GM18909 (cell line): Measurements from ENCODE around the gene TMED7.
"Not testable (repeated sequence)": the region's sequence is repeated elsewhere in the genome, so short reads cannot be mapped to it uniquely, and the experiment has no call there.

Source experiments
- ATAC-seq: cut with Tn5 transposase; IDR thresholded peaks from one replicate; pipeline ENCODE4 v1.9.1; 2021; ENCODE audit warnings: mild to moderate bottlenecking; ENCODE audit not compliant: unreplicated experiment, poor library complexity

TMED7 gene

DNA sequence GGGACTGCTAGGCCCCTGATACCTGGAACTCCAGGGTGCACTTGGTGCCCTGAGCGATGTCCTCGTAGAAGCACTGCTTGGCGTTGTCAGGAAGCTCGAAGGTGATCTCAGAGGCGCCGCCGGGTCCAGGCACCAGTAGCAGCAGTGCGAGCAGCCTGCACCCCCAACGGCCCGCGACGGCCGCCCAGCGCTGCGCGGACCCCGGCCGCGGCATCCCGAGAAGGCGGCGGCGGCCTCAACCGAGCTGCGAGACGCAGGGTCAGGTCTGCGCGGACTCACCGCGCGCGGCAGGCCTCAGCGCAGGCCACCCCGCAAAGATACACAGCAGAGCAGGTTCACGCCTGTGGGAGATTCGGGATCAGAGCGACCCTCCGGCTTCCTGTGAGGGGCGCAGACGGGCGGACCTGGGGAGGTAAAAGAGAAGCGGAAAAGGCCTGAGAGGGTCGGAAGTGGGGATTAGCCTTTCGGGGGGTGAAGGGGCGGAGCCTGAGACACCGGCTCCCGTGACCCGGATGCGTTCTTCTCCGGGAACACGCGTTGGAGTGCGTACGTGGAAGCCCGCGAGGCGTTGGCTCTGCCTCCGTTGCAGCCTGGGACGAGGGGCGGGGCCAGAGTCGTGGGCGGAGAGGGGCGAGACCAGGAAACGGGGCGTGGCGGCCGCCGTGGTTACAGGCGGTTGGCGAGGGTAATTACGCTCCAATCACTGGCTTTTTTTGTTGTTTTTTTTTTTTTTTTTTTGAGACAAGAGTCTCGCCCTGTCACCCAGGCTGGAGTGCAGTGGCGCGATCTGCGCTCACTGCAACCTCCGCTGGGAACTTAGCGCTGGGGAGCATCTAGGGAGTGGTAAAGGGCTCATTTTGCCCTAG is at the start of gene TMED7:
Gene TMED7, minus strand, starts transcription at position 458 of the 866 bp plus-strand sequence. Its CDS starts 244 bp downstream, at position 214.
- ATAC-seq, result peak; percentile 92

DNA sequence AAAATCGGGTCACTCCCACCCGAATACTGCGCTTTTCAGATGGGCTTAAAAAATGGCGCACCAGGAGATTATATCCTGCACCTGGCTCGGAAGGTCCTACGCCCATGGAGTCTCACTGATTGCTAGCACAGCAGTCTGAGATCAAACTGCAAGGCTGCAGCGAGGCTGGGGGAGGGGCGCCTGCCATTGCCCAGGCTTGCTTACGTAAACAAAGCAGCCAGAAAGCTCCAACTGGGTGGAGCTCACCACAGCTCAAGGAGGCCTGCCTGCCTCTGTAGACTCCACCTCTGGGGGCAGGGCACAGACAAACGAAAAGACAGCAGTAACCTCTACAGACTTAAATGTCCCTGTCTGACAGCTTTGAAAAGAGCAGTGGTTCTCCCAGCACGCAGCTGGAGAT is 48.9 kb upstream of the TMED7 start:
- ATAC-seq, result not testable (repeated sequence)

- no peak for ATAC-seq
These were observed 47.8 kb upstream of the TMED7 start for GRCh38 chr5:115673596-115673995.

GRCh38 chr5:115671939-115672338 is 46.1 kb upstream of the TMED7 start:
- no peak for ATAC-seq

GRCh38 chr5:115666023-115666422 is 40.2 kb upstream of the TMED7 start:
- no peak for ATAC-seq

GRCh38 chr5:115661563-115661962 is 35.7 kb upstream of the TMED7 start:
- ATAC-seq, result no peak

- ATAC-seq, result no peak
These were observed 35.3 kb upstream of the TMED7 start for GRCh38 chr5:115661101-115661500.

GRCh38 chr5:115657881-115658233 is 32.0 kb upstream of the TMED7 start:
- no peak for ATAC-seq

GRCh38 chr5:115657125-115657880 is 31.5 kb upstream of the TMED7 start:
- no peak for ATAC-seq

GRCh38 chr5:115656404-115656803 is 30.6 kb upstream of the TMED7 start:
- ATAC-seq, result no peak

- ATAC-seq, result no peak
These were observed 30.2 kb upstream of the TMED7 start for GRCh38 chr5:115655994-115656393.

GRCh38 chr5:115649541-115649940 is 23.7 kb upstream of the TMED7 start:
- ATAC-seq, result no peak

GRCh38 chr5:115648056-115648455 is 22.2 kb upstream of the TMED7 start:
- no peak for ATAC-seq

DNA sequence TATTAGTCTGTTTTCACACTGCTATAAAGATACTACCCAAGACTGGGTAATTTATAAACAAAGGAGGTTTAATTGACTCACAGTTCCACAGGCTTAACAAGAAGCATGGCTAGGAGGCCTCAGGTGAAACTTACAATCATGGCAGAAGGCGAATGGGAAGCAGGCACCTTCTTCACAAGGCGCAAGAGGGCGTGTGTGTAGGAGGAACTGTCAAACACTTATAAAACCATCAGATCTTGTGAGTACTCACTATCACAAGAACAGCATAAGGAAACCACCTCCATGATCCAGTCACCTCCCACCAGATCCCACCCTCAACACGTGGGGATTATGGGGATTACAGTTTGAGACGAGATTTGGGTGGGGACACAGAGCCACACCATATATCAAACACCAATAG is 19.6 kb upstream of the TMED7 start:
- not testable (repeated sequence) for ATAC-seq

GRCh38 chr5:115644046-115644445 is 18.2 kb upstream of the TMED7 start:
- ATAC-seq, result no peak

- ATAC-seq, result no peak
These were observed 16.1 kb upstream of the TMED7 start for GRCh38 chr5:115641948-115642347.

DNA sequence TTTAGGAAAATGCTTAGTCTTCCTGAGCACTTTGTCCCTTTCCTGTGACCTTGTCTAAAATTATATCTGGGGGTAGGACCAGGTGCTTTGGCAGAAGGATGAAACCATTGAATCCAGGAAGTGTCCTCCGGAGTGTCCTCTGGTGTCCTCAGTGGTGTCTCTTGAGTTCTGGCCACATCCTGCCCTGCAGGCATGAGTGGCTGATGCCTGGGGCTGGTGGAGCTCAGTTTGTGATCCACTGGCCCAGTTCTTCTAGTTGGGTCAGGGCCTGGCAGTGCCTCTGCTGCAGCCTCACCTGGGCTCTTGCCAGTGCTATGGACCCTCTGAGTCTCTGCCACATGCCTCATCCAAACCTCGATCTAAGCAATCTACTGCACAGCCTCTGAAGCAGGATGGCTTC is 14.4 kb upstream of the TMED7 start:
- ATAC-seq, result no peak

DNA sequence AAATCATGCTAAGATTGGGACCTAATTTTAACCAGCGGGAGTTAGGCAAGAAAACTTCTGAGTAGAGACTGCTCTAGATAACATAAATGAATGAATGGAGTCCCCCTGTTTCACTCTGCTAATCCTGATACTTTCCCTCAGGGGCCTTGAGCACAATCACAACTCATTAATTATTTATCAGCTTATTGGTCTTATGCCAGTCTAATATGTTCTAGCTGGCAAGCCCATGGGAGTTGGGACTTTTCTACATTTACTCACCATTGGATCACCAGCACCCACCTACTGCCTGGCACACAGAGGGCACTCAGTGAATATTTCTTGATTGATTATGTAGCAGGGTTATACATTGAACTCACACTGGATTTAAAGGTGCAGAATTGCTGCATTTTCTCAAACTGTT is 13.5 kb upstream of the TMED7 start:
- ATAC-seq, result no peak

DNA sequence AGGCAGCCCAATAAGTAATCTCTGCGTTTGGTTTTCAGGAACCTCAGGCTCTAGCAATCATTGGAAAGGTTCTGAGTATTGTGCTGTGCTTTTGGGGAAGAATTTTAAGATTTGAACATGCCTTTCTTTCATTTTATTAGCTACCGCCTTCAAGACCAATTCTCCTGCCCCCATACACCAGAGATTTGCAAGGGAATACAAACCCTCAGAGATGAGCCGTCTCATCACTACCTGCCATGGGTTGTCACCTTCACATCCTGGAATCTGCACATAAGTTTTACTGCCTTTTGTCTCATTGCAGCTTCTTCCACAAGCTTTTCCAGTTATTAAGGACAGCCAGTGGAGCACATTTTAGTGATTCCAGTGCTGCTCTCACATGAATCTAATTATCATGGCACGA is 11.7 kb upstream of the TMED7 start:
- ATAC-seq, result no peak

- ATAC-seq, result no peak
These were observed 10.2 kb upstream of the TMED7 start for GRCh38 chr5:115636008-115636407.

DNA sequence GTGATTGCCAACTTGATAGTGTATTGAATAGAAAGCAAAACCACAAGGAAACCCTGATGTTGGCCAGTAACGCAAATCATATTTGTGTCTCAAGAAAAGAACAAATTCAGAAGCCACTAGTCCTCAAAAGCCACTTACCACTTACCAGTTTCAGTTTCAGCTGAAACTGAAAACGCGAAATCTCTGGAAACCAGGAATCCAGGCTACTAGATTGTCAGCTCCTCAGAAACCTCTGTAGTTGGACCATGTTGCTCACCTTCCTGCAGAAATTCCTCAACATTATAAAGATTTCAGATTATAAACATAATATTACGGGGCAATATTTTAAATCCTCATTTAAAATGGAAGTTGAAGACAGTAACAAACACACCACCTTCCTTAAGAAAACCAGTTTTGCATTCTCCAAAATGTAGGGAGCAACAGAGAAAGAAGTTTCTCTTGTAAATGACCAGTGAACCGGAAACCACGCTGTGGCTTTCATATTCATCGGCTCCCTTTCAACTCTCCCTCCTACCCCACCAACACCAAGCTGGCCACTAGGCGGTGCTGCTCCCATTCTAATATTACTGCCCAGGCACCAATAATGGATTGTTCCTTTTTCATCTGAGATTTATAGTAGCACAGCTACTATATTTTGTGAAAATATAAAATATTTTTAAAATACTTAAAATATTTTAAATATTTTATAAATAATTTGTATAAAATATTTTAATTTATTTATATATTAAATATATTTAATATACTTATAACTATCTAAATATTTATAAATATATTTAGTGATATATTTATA is 8.7 kb upstream of the TMED7 start:
- ATAC-seq, result peak; percentile 69
